Neural crest cell (in vitro differentiated cells): ENCODE data around the gene ABAT. TPM values are rescaled to one million over a fixed set of nuclear protein-coding genes. Genes with fewer than 3 reads are reported as not detected.

Experiments used
- DNase-seq: peaks from one replicate; pipeline ENCODE4 v3.0.0; 2021; ENCODE audit warnings: low read depth, mixed read lengths, low spot score
- H3K27ac Mint-ChIP-seq: one replicate; pipeline ENCODE4 v1.8.0; 2021; ENCODE audit warnings: mild to moderate bottlenecking, mixed read lengths; ENCODE audit not compliant: unreplicated experiment
- H3K27me3 Mint-ChIP-seq: 2 replicates; pipeline ENCODE4 v1.8.0; 2021; ENCODE audit warnings: low read depth, mild to moderate bottlenecking, mixed read lengths
- H3K36me3 Mint-ChIP-seq: 2 replicates; pipeline ENCODE4 v1.8.0; 2021; ENCODE audit warnings: low read depth, mild to moderate bottlenecking, mixed read lengths
- H3K4me1 Mint-ChIP-seq: 2 replicates; pipeline ENCODE4 v1.8.0; 2021; ENCODE audit warnings: mixed read lengths
- H3K4me3 Mint-ChIP-seq: one replicate; pipeline ENCODE4 v1.8.0; 2021; ENCODE audit warnings: mild to moderate bottlenecking, mixed read lengths
- H3K9me3 Mint-ChIP-seq: 2 replicates; pipeline ENCODE4 v1.8.0; 2021; ENCODE audit warnings: mixed read lengths
- CTCF ChIP-seq: fragments of 200-600 bp; sonication (generic); conservative IDR thresholded peaks from 2 replicates; pipeline ENCODE4 v1.5.0; 2021; ENCODE audit warnings: antibody characterized with exemption, mild to moderate bottlenecking
- total RNA-seq: library from RNA; stranded (reverse); gene quantifications from 2 replicates; pipeline ENCODE4 v1.2.1, GENCODE V29; 2021

Gene ABAT
- total RNA-seq, 1 donor from 2014 or later, result 35.2 TPM

- no peak for TF ChIP-seq CTCF
- Mint-ChIP-seq H3K27ac (no peak overlapping the region), H3K4me1 (peaks cover 35% of the 10 kb centered on the region), H3K27me3 (no peaks in the 10 kb centered on the region), H3K9me3 (peaks cover 4% of the 10 kb centered on the region), H3K4me3 (peak overlapping the region; percentile 8), H3K36me3 (peaks cover 7% of the 10 kb centered on the region)
- DNase-seq, result no peak
Measured at GRCh38 chr16:8716052-8716451, 41.6 kb downstream of the ABAT start.

- no peaks in the 10 kb centered on the region for H3K9me3 Mint-ChIP-seq
- peaks cover 2% of the 10 kb centered on the region for H3K36me3 Mint-ChIP-seq
- no peaks in the 10 kb centered on the region for H3K27me3 Mint-ChIP-seq
- peak overlapping the region; percentile 8 for H3K4me3 Mint-ChIP-seq
- H3K27ac Mint-ChIP-seq, result no peak overlapping the region
- peaks cover 29% of the 10 kb centered on the region for H3K4me1 Mint-ChIP-seq
- no peak for DNase-seq
- TF ChIP-seq CTCF, result no peak
Measured at GRCh38 chr16:8716592-8716991, 42.2 kb downstream of the ABAT start.

GRCh38 chr16:8717469-8717868, 43.1 kb downstream of the ABAT start:
- no peak overlapping the region for H3K27ac Mint-ChIP-seq
- DNase-seq, result no peak
- peaks cover 2% of the 10 kb centered on the region for H3K36me3 Mint-ChIP-seq
- no peak for TF ChIP-seq CTCF
- H3K27me3 Mint-ChIP-seq, result no peaks in the 10 kb centered on the region
- no peaks in the 10 kb centered on the region for H3K9me3 Mint-ChIP-seq
- peaks cover 24% of the 10 kb centered on the region for H3K4me1 Mint-ChIP-seq
- no peak overlapping the region for H3K4me3 Mint-ChIP-seq

- Mint-ChIP-seq H3K27me3 (no peaks in the 10 kb centered on the region), H3K36me3 (peaks cover 2% of the 10 kb centered on the region), H3K9me3 (no peaks in the 10 kb centered on the region), H3K27ac (no peak overlapping the region), H3K4me1 (peaks cover 21% of the 10 kb centered on the region), H3K4me3 (no peak overlapping the region)
- TF ChIP-seq CTCF, result no peak
- DNase-seq, result no peak
Measured at GRCh38 chr16:8717892-8718415, 43.5 kb downstream of the ABAT start.

- no peaks in the 10 kb centered on the region for H3K9me3 Mint-ChIP-seq
- no peak overlapping the region for H3K4me3 Mint-ChIP-seq
- DNase-seq, result no peak
- H3K27ac Mint-ChIP-seq, result peak overlapping the region; percentile 6
- TF ChIP-seq CTCF, result no peak
- H3K27me3 Mint-ChIP-seq, result no peaks in the 10 kb centered on the region
- H3K4me1 Mint-ChIP-seq, result peaks cover 10% of the 10 kb centered on the region
- H3K36me3 Mint-ChIP-seq, result peaks cover 2% of the 10 kb centered on the region
Measured at GRCh38 chr16:8718851-8719680, 44.6 kb downstream of the ABAT start.
